ENCODE measurements around the gene TRDN.

TRDN gene

DNA sequence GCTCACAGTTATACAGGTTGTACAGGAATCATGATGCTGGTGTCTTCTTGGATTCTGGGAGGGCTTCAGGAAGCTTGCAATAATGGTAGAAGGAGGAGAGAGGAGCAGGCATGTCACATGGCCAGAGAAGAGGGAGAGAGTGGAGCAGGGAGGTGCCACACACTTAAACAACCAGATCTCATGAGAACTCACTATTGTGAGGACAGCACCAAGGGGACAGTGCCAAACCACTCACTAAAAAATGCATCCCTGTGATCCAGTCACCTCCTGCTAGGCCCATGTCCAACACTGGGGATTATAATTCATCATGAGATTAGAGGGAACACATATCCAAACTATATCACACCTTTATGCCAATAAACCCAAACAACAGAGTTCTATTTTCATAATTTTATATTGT, 67.2 kb downstream of the TRDN start:
- Histone ChIP-seq H3K36me3 (ENCODE audit: control insufficient read depth, low read length) (no peaks in the 10 kb centered on the region), H3K4me2 (ENCODE audit: low read length) (no peak overlapping the region), H3K4me3 (ENCODE audit: low read length) (no peak overlapping the region), H3K9me2 (replicated peaks; ENCODE audit: control insufficient read depth, low read length) (no peaks in the 10 kb centered on the region), H4K20me1 (ENCODE audit: control insufficient read depth, insufficient read depth, low read depth, low read length) (no peaks in the 10 kb centered on the region), H3K9me3 (ENCODE audit: control insufficient read depth, insufficient read depth, low read length) (no peaks in the 10 kb centered on the region), H3F3A (ENCODE audit: control insufficient read depth, insufficient read depth) (no peaks in the 10 kb centered on the region), H3K27me3 (ENCODE audit: control insufficient read depth, low read length) (no peaks in the 10 kb centered on the region), H3K79me2 (ENCODE audit: control insufficient read depth, low read length) (no peaks in the 10 kb centered on the region), H3K4me1 (ENCODE audit: control insufficient read depth, low read length) (no peaks in the 10 kb centered on the region), H3K27ac (ENCODE audit: low read depth, low read length) (no peak overlapping the region)
- TF ChIP-seq, protein P1, sequence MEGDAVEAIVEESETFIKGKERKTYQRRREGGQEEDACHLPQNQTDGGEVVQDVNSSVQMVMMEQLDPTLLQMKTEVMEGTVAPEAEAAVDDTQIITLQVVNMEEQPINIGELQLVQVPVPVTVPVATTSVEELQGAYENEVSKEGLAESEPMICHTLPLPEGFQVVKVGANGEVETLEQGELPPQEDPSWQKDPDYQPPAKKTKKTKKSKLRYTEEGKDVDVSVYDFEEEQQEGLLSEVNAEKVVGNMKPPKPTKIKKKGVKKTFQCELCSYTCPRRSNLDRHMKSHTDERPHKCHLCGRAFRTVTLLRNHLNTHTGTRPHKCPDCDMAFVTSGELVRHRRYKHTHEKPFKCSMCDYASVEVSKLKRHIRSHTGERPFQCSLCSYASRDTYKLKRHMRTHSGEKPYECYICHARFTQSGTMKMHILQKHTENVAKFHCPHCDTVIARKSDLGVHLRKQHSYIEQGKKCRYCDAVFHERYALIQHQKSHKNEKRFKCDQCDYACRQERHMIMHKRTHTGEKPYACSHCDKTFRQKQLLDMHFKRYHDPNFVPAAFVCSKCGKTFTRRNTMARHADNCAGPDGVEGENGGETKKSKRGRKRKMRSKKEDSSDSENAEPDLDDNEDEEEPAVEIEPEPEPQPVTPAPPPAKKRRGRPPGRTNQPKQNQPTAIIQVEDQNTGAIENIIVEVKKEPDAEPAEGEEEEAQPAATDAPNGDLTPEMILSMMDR (IDR thresholded peaks at IDR 0.05; ENCODE audit: low read depth, low read length, poor library complexity, severe bottlenecking) = no peak
- no peak for TF ChIP-seq EZH2phosphoT487 (IDR thresholded peaks at IDR 0.05; ENCODE audit: borderline replicate concordance, low read length)

GRCh38 chr6:123565529-123565928, 71.2 kb downstream of the TRDN start:
- H3K36me3 ChIP-seq (ENCODE audit: control insufficient read depth, low read length) = no peaks in the 10 kb centered on the region
- H4K20me1 ChIP-seq (ENCODE audit: control insufficient read depth, insufficient read depth, low read depth, low read length) = no peaks in the 10 kb centered on the region
- no peaks in the 10 kb centered on the region for H3K27me3 ChIP-seq (ENCODE audit: control insufficient read depth, low read length)
- H3K9me2 ChIP-seq (replicated peaks; ENCODE audit: control insufficient read depth, low read length) = no peaks in the 10 kb centered on the region
- H3K4me1 ChIP-seq (ENCODE audit: control insufficient read depth, low read length) = no peaks in the 10 kb centered on the region
- no peaks in the 10 kb centered on the region for H3K9me3 ChIP-seq (ENCODE audit: control insufficient read depth, insufficient read depth, low read length)
- no peak overlapping the region for H3K4me2 ChIP-seq (ENCODE audit: low read length)
- no peak overlapping the region for H3K27ac ChIP-seq (ENCODE audit: low read depth, low read length)
- no peak overlapping the region for H3K4me3 ChIP-seq (ENCODE audit: low read length)
- H3F3A ChIP-seq (ENCODE audit: control insufficient read depth, insufficient read depth) = no peaks in the 10 kb centered on the region
- TF ChIP-seq, protein P1 (IDR thresholded peaks at IDR 0.05; ENCODE audit: low read depth, low read length, poor library complexity, severe bottlenecking) = no peak
- no peak for TF ChIP-seq EZH2phosphoT487 (IDR thresholded peaks at IDR 0.05; ENCODE audit: borderline replicate concordance, low read length)
- no peaks in the 10 kb centered on the region for H3K79me2 ChIP-seq (ENCODE audit: control insufficient read depth, low read length)

GRCh38 chr6:123564361-123564760, 72.4 kb downstream of the TRDN start:
- TF ChIP-seq, protein P1 (IDR thresholded peaks at IDR 0.05; ENCODE audit: low read depth, low read length, poor library complexity, severe bottlenecking) = no peak
- TF ChIP-seq EZH2phosphoT487 (IDR thresholded peaks at IDR 0.05; ENCODE audit: borderline replicate concordance, low read length) = no peak
- H3K27me3 ChIP-seq (ENCODE audit: control insufficient read depth, low read length) = no peaks in the 10 kb centered on the region
- no peaks in the 10 kb centered on the region for H3K9me3 ChIP-seq (ENCODE audit: control insufficient read depth, insufficient read depth, low read length)
- no peaks in the 10 kb centered on the region for H3K4me1 ChIP-seq (ENCODE audit: control insufficient read depth, low read length)
- no peak overlapping the region for H3K4me3 ChIP-seq (ENCODE audit: low read length)
- H4K20me1 ChIP-seq (ENCODE audit: control insufficient read depth, insufficient read depth, low read depth, low read length) = no peaks in the 10 kb centered on the region
- H3K4me2 ChIP-seq (ENCODE audit: low read length) = no peak overlapping the region
- no peaks in the 10 kb centered on the region for H3K9me2 ChIP-seq (replicated peaks; ENCODE audit: control insufficient read depth, low read length)
- H3K27ac ChIP-seq (ENCODE audit: low read depth, low read length) = no peak overlapping the region
- H3F3A ChIP-seq (ENCODE audit: control insufficient read depth, insufficient read depth) = no peaks in the 10 kb centered on the region
- no peaks in the 10 kb centered on the region for H3K79me2 ChIP-seq (ENCODE audit: control insufficient read depth, low read length)
- H3K36me3 ChIP-seq (ENCODE audit: control insufficient read depth, low read length) = no peaks in the 10 kb centered on the region

DNA sequence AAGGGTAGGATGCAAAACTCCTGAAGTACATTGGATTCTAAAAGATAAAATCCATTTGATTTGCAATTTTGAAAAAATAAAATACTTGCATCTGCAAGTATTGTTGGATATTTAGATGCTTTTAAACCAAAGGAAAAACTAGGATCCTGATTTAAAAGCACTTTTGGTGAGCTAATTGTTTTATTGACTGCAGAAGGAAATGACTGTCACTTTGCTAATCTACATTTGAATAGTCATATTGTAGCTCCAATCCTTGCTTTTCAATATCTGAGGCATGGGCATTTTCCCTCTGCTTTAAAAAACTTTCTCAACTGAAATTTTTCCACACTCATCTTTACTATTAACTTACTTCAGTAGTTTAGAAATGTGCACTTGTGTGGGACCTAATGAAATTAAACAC, 74.1 kb downstream of the TRDN start:
- no peaks in the 10 kb centered on the region for H3F3A ChIP-seq (ENCODE audit: control insufficient read depth, insufficient read depth)
- H3K36me3 ChIP-seq (ENCODE audit: control insufficient read depth, low read length) = no peaks in the 10 kb centered on the region
- no peaks in the 10 kb centered on the region for H4K20me1 ChIP-seq (ENCODE audit: control insufficient read depth, insufficient read depth, low read depth, low read length)
- H3K4me3 ChIP-seq (ENCODE audit: low read length) = no peak overlapping the region
- no peaks in the 10 kb centered on the region for H3K27me3 ChIP-seq (ENCODE audit: control insufficient read depth, low read length)
- H3K9me3 ChIP-seq (ENCODE audit: control insufficient read depth, insufficient read depth, low read length) = no peaks in the 10 kb centered on the region
- no peaks in the 10 kb centered on the region for H3K9me2 ChIP-seq (replicated peaks; ENCODE audit: control insufficient read depth, low read length)
- no peak for TF ChIP-seq EZH2phosphoT487 (IDR thresholded peaks at IDR 0.05; ENCODE audit: borderline replicate concordance, low read length)
- TF ChIP-seq, protein P1 (IDR thresholded peaks at IDR 0.05; ENCODE audit: low read depth, low read length, poor library complexity, severe bottlenecking) = no peak
- H3K79me2 ChIP-seq (ENCODE audit: control insufficient read depth, low read length) = no peaks in the 10 kb centered on the region
- no peak overlapping the region for H3K4me2 ChIP-seq (ENCODE audit: low read length)
- H3K4me1 ChIP-seq (ENCODE audit: control insufficient read depth, low read length) = no peaks in the 10 kb centered on the region
- H3K27ac ChIP-seq (ENCODE audit: low read depth, low read length) = no peak overlapping the region

Data from DOHH2 (cell line).